Measurements from ENCODE around the gene TCL1B. TPM values are rescaled to one million over a fixed set of nuclear protein-coding genes. Genes with fewer than 3 reads are reported as not detected.

TCL1B gene
- polyA plus RNA-seq, 1 donor (not counting 4 experiments of a cell fraction or from before 2014, with no cell fraction given) = not detected

GRCh38 chr14:95675486-95675885 is 10.7 kb upstream of the TCL1B start:
- H3K4me2 ChIP-seq (ENCODE audit: control insufficient read depth, extremely low read depth, insufficient read depth, low read depth, low read length) = no peak overlapping the region
- no peak overlapping the region for H3K27ac ChIP-seq (ENCODE audit: control insufficient read depth, insufficient read depth, low read length)
- dilution Hi-C loops (cut with MboI; ENCODE audit: extremely low pct_ligation_motif_present, low sequenced_read_pairs) = no loop called here
- no peak overlapping the region for H3K4me3 ChIP-seq (ENCODE audit: control insufficient read depth in 2 of 3, extremely low read depth in 1 of 3, insufficient read depth in 2 of 3, low read depth in 1 of 3, low read length in 3 of 3)
- DNase-seq (ENCODE audit: low read depth, low spot score) = no peak
- no peaks in the 10 kb centered on the region for H4K20me1 ChIP-seq (ENCODE audit: control insufficient read depth, extremely low read depth, insufficient read depth, low read length)
- no peaks in the 10 kb centered on the region for H3K36me3 ChIP-seq (ENCODE audit: control insufficient read depth in 2 of 2, extremely low read depth in 1 of 2, insufficient read depth in 2 of 2, low read length in 2 of 2)
- TF ChIP-seq CTCF (optimal IDR thresholded peaks at IDR 0.05 in 1 of 3, IDR thresholded peaks at IDR 0.05 in 1 of 3, conservative IDR thresholded peaks at IDR 0.05 in 1 of 3; ENCODE audit: extremely low read depth in 1 of 3, insufficient read depth in 2 of 3, low read length in 3 of 3) (no peak), EZH2 (IDR thresholded peaks at IDR 0.05; ENCODE audit: low read length) (no peak)
- no peaks in the 10 kb centered on the region for H3K79me2 ChIP-seq (ENCODE audit: control insufficient read depth, insufficient read depth, low read length)
- H3K4me1 ChIP-seq (ENCODE audit: control insufficient read depth, extremely low read depth, insufficient read depth, low read length) = no peaks in the 10 kb centered on the region
- no peaks in the 10 kb centered on the region for H3K27me3 ChIP-seq (ENCODE audit: control insufficient read depth, extremely low read depth, insufficient read depth, low read length)
- FAIRE-seq = no peak
- no peaks in the 10 kb centered on the region for H3K9me3 ChIP-seq (ENCODE audit: control insufficient read depth, low read depth, low read length)
- H3K9me1 ChIP-seq (ENCODE audit: control insufficient read depth, extremely low read depth, insufficient read depth, low read length) = no peaks in the 10 kb centered on the region
- H3K9ac ChIP-seq (ENCODE audit: control insufficient read depth, extremely low read depth, insufficient read depth, low read length) = no peak overlapping the region
- no peak overlapping the region for H2AFZ ChIP-seq (ENCODE audit: control insufficient read depth, low read length)

- H3K79me2 ChIP-seq (ENCODE audit: control insufficient read depth, insufficient read depth, low read length) = no peaks in the 10 kb centered on the region
- H3K4me1 ChIP-seq (ENCODE audit: control insufficient read depth, extremely low read depth, insufficient read depth, low read length) = no peaks in the 10 kb centered on the region
- no peak overlapping the region for H3K4me3 ChIP-seq (ENCODE audit: control insufficient read depth in 2 of 3, extremely low read depth in 1 of 3, insufficient read depth in 2 of 3, low read depth in 1 of 3, low read length in 3 of 3)
- dilution Hi-C loops (cut with MboI; ENCODE audit: extremely low pct_ligation_motif_present, low sequenced_read_pairs) = no loop called here
- no peak overlapping the region for H3K27ac ChIP-seq (ENCODE audit: control insufficient read depth, insufficient read depth, low read length)
- no peaks in the 10 kb centered on the region for H3K36me3 ChIP-seq (ENCODE audit: control insufficient read depth in 2 of 2, extremely low read depth in 1 of 2, insufficient read depth in 2 of 2, low read length in 2 of 2)
- H3K9me1 ChIP-seq (ENCODE audit: control insufficient read depth, extremely low read depth, insufficient read depth, low read length) = no peaks in the 10 kb centered on the region
- H3K27me3 ChIP-seq (ENCODE audit: control insufficient read depth, extremely low read depth, insufficient read depth, low read length) = no peaks in the 10 kb centered on the region
- DNase-seq (ENCODE audit: low read depth, low spot score) (no peak), FAIRE-seq (no peak)
- TF ChIP-seq EZH2 (IDR thresholded peaks at IDR 0.05; ENCODE audit: low read length) (no peak), CTCF (optimal IDR thresholded peaks at IDR 0.05 in 1 of 3, IDR thresholded peaks at IDR 0.05 in 1 of 3, conservative IDR thresholded peaks at IDR 0.05 in 1 of 3; ENCODE audit: extremely low read depth in 1 of 3, insufficient read depth in 2 of 3, low read length in 3 of 3) (no peak)
- no peak overlapping the region for H3K9ac ChIP-seq (ENCODE audit: control insufficient read depth, extremely low read depth, insufficient read depth, low read length)
- no peaks in the 10 kb centered on the region for H3K9me3 ChIP-seq (ENCODE audit: control insufficient read depth, low read depth, low read length)
- H2AFZ ChIP-seq (ENCODE audit: control insufficient read depth, low read length) = no peak overlapping the region
- no peak overlapping the region for H3K4me2 ChIP-seq (ENCODE audit: control insufficient read depth, extremely low read depth, insufficient read depth, low read depth, low read length)
- no peaks in the 10 kb centered on the region for H4K20me1 ChIP-seq (ENCODE audit: control insufficient read depth, extremely low read depth, insufficient read depth, low read length)
These were observed 8.9 kb upstream of the TCL1B start for GRCh38 chr14:95677179-95677835.
